Glomerular endothelial cell (primary cell): ENCODE results near the gene CNOT6L. TPM values are rescaled to one million over a fixed set of nuclear protein-coding genes. Genes with fewer than 3 reads are reported as not detected.

Experiments
- DNase-seq: peaks from one replicate; pipeline ENCODE4 v3.0.0-alpha.2; 2011; ENCODE audit warnings: low read depth, low spot score; ENCODE audit errors: extremely low read depth
- total RNA-seq: library from RNA; depleted of rRNA; stranded (reverse); fragments of >200 nt; gene quantifications from 2 replicates; pipeline ENCODE4 v1.2.3, GENCODE V29; 2015

The CNOT6L gene
- total RNA-seq, 1 donor from 2014 or later: 24.9 TPM

- no peak for DNase-seq
These were observed 1.7 kb upstream of the CNOT6L start for GRCh38 chr4:77820649-77821561.

- DNase-seq: no peak
These were observed 878 bp upstream of the CNOT6L start for GRCh38 chr4:77819843-77820648.

- no peak for DNase-seq
These were observed 255 bp upstream of the CNOT6L start for GRCh38 chr4:77819404-77819842.

DNA sequence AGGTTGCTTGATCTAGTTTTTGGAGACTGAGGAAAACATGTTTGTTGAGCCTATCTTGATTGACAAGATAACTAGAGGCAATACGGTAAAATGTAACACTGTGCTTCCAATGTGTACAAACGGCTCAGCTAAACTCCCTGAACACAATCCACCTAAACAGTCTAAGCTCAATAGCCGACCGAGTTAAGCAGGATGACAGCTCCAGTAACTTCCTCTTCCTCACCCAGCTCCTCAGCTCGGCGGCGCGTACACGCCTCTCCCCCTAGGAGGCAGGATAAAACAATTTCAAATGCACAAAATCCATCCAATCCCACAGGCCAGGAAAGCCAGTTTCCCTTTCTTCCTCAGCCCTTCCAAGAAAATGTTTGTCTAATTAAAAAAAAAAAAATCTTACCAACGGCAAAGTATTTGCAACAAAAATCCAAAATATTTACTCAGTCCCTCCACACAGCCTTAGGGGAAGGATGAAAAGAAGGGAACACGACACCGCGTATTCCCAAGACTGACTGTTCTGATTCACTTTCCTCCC, 1.0 kb downstream of the CNOT6L start:
- DNase-seq: no peak

- DNase-seq: no peak
These were observed 1.7 kb downstream of the CNOT6L start for GRCh38 chr4:77817304-77818072.

DNA sequence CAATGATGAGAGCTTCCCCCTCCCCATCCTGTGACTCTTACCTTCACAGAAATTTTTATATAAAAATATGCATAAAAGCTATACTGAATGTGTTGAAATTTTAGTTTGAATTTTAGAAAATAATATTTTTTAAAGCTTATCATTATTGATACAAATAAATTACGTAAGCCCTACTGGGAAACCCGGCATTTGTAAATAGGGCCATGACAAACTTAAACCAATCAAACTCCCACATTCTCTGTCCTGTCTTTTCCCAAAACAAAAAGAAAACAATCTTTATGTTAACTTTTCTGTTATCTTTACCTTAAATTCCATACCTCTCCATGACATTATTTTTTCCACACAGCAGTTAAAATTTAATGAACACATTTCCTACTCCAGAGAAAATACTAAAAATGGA, 2.6 kb downstream of the CNOT6L start:
- DNase-seq: no peak

GRCh38 chr4:77815636-77816035, 3.5 kb downstream of the CNOT6L start:
- no peak for DNase-seq

DNA sequence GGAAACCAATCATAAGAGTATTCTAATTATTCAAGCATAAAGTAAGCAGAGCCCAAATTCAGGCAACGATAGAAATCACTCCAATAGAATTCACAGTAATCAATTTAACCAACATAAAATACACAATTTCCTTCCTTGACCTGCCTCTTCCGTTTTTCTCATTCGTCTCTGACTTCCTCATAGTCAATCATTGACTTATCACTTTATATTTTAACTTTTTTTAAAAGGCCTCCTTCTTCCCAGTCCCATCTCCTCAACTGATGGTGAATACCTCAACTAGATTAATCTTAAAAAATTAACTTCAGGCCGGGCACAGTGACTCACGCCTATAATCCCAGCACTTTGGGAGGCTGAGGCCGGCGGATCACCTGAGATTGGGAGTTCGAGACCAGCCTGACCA, 13.3 kb downstream of the CNOT6L start:
- no peak for DNase-seq

GRCh38 chr4:77804471-77804870, 14.7 kb downstream of the CNOT6L start:
- no peak for DNase-seq

- no peak for DNase-seq
These were observed 16.8 kb downstream of the CNOT6L start for GRCh38 chr4:77802402-77802801.

- no peak for DNase-seq
These were observed 17.9 kb downstream of the CNOT6L start for GRCh38 chr4:77801260-77801608.

DNA sequence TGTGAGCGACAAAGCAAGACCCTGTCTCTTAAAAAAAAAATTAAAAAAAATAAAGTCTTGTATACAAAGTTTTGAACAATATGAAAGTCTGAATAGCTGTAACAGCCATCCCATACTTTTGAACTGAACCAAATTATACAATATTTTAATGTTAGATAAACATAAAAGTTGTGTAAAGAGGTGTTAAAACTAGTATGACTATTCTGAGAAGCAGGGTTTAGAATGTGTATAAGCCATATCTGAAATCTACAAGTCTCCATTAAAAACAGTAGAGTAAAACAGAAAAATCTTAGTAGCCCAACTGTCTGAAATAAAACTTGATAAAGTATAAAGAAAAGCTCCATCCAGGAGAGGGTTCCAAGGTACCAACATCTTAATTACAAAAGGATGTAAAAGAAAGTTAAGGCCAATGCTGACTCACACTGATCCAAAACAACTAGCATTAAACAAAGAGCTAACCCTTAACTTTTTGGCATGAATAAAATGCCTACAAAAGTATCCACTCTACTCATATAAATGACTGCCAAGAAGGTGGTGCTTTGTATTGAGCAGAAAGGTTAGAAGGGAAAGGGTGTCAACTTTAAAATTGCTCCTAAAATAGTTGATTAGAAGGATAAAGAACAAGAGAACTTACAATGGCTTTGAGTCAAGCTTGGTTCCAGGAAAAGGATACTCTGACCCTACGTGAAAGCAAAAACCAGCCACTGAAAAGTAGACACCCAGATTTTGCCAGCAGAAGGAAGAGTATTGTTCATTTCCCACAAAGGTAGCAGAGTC, 18.5 kb downstream of the CNOT6L start:
- DNase-seq: no peak

DNA sequence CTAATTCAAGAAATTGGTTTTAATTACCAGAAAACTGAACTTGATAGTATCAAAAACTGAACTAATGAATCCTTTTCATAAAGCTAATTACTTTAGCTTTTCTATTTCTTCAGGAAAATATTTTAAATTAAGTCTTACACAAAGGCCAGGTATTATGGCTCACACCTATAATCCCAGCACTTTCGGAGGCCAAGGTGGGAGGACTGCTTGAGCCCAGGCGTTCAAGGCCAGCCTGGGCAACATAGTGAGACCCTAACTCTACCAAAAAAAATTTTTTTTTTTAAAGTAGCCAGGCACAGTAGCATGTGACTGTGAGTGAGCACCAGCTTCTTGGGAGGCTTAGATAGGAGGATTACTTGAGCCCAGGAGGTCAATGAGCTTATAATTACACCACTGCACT, 19.1 kb downstream of the CNOT6L start:
- no peak for DNase-seq

DNA sequence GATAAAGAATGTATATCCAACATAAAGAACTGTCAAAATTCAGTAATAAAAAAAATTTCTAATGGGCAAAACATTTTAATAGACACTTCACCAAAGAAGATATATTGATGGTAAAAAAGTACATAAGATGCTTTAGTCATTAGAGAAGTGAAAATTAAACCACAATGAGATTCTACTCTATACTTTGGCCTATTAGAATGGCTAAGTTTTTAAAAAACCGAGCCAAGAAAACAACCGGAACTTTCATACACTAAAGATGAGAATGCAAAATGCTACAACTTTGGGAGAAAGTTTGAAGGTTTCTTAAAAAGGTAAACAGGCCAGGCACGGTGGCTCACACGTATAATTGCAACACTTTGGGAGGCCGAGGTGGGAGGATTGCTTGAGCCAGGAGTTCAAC, 20.8 kb downstream of the CNOT6L start:
- DNase-seq: no peak

GRCh38 chr4:77797239-77797638, 21.9 kb downstream of the CNOT6L start:
- no peak for DNase-seq

DNA sequence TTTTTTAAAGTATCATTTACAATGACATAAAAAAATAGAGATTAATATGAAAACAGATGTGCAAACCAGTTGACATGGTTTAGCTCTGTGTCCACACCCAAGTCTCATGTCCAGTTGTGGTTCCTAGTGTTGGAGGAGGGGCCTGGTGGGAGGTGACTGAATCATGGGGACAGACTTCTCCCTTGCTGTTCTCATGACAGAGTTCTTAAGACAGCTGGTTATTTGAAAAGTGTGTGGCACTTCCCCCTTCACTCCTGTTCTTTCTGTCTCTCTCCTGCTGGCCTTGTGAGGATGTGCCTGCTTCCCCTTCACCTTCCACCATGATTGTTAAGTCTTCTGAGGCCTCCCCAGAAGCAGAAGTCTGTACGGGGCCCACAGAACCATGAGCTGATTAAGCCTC, 23.8 kb downstream of the CNOT6L start:
- no peak for DNase-seq

DNA sequence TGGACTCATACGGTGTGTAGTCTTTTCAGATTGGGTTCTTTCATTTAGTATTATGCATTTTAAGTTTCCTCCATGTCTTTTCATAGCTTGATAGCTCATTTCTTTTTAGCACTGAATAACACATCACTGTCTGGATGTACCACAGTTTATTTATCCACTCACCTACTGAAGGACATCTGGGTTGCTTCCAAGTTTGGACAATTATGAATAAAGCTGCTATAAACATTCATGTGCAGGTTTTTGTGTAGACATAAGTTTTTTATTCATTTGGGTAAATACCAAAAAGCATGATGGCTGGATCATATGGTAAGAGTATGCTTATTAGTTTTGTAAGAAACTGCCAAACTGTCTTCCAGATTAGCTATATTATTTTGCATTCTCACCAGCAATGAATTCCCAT, 29.0 kb downstream of the CNOT6L start:
- DNase-seq: no peak

GRCh38 chr4:77788990-77789389, 30.2 kb downstream of the CNOT6L start:
- DNase-seq: no peak

DNA sequence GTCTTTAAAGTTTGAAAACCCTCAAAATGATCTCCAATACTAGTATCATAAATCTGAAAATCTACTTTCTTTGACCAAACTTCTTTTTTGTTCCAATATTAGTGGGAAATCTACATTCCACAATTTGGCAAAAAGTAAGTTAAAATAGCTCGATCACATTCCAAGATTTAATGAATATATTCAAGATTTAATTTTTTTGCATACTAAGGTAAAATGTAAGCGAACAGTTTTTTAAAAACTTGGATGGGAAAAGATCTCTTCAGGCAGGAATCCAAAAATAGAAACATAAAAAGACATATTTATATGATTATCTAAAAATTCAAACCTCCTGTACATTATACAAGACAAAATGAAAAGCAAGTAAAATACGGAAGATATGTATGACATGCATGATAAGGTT, 31.2 kb downstream of the CNOT6L start:
- DNase-seq: no peak

- DNase-seq: no peak
These were observed 33.5 kb downstream of the CNOT6L start for GRCh38 chr4:77785669-77786068.
